Endodermal cell (in vitro differentiated cells): ENCODE measurements around the gene RYR2. TPM values are rescaled to one million over a fixed set of nuclear protein-coding genes. Genes with fewer than 3 reads are reported as not detected.

Experiments
- DNase-seq: peaks from one replicate; pipeline ENCODE4 v3.0.0-alpha.2; 2017
- H3K27ac ChIP-seq: 2 replicates; pipeline ENCODE4 v1.5.1; 2013; ENCODE audit warnings: mild to moderate bottlenecking, low read depth, low read length, moderate library complexity
- H3K27me3 ChIP-seq: 2 replicates; pipeline ENCODE4 v1.6.1; 2013; ENCODE audit warnings: mild to moderate bottlenecking, low read length, moderate library complexity; ENCODE audit not compliant: insufficient read depth, control insufficient read depth, poor library complexity, severe bottlenecking
- H3K36me3 ChIP-seq: 2 replicates; pipeline ENCODE4 v1.7.0; 2013; ENCODE audit warnings: mild to moderate bottlenecking, low read length, moderate library complexity; ENCODE audit not compliant: control insufficient read depth, insufficient read depth
- H3K4me1 ChIP-seq: one replicate; pipeline ENCODE4 v1.7.0; 2013; ENCODE audit warnings: low read length; ENCODE audit not compliant: control insufficient read depth, insufficient read depth
- H3K4me3 ChIP-seq: 2 replicates; pipeline ENCODE4 v1.5.1; 2013; ENCODE audit warnings: mild to moderate bottlenecking, low read length, moderate library complexity
- H3K9ac ChIP-seq: 2 replicates; pipeline ENCODE4 v1.6.1; 2013; ENCODE audit warnings: mild to moderate bottlenecking, low read length, moderate library complexity; ENCODE audit not compliant: poor library complexity, severe bottlenecking; ENCODE audit errors: extremely low read depth
- H3K9me3 ChIP-seq: 2 replicates; pipeline ENCODE4 v1.6.1; 2013; ENCODE audit warnings: mild to moderate bottlenecking, low read length, moderate library complexity; ENCODE audit not compliant: control insufficient read depth
- H3K27ac Mint-ChIP-seq: 2 replicates; pipeline ENCODE4 v1.8.0; 2020; ENCODE audit warnings: mixed read lengths
- H3K27me3 Mint-ChIP-seq: 2 replicates; pipeline ENCODE4 v1.8.0; 2021; ENCODE audit warnings: mild to moderate bottlenecking, mixed read lengths; ENCODE audit not compliant: insufficient read depth
- H3K36me3 Mint-ChIP-seq: 2 replicates; pipeline ENCODE4 v1.8.0; 2020; ENCODE audit warnings: low read depth, mixed read lengths
- H3K4me1 Mint-ChIP-seq: 2 replicates; pipeline ENCODE4 v1.8.0; 2020; ENCODE audit warnings: mixed read lengths
- H3K4me3 Mint-ChIP-seq: 2 replicates; pipeline ENCODE4 v1.8.0; 2020; ENCODE audit warnings: mild to moderate bottlenecking, moderate library complexity, mixed read lengths
- H3K9me3 Mint-ChIP-seq: 2 replicates; pipeline ENCODE4 v1.8.0; 2020; ENCODE audit warnings: mild to moderate bottlenecking, mixed read lengths
- WGBS, 2 experiments: methylation state at CpG; one replicate each; pipeline versions ENCODE4 v1.1.5 to v1.1.7; 2013; ENCODE audit warnings: missing lambda C conversion rate in 2 of 2, mixed read lengths in 1 of 2; ENCODE audit not compliant: insufficient coverage in 1 of 2, insufficient read length in 1 of 2; 5-methylcytosine and 5-hydroxymethylcytosine counted together
- total RNA-seq, 2 donors: library from RNA; stranded (reverse); fragmentation: NEBNext Ultra II Directional in 1 of 2; extraction: Animal tissue kit (Norgen Biotek cat#: 25700) in 1 of 2; gene quantifications; 2 replicates in 1 of 2; 3 replicates in 1 of 2; pipeline ENCODE4 v1.2.1, GENCODE V29; 2021
- TF ChIP-seq, protein P1 (sequence below): fragments of 200-600 bp; sonication (generic); conservative IDR thresholded peaks from 2 replicates; pipeline ENCODE4 v1.5.0; 2021; ENCODE audit warnings: antibody characterized with exemption, mild to moderate bottlenecking

Gene RYR2
- total RNA-seq, 2 donors from 2014 or later, result 0.95 to 2.4 TPM

DNA sequence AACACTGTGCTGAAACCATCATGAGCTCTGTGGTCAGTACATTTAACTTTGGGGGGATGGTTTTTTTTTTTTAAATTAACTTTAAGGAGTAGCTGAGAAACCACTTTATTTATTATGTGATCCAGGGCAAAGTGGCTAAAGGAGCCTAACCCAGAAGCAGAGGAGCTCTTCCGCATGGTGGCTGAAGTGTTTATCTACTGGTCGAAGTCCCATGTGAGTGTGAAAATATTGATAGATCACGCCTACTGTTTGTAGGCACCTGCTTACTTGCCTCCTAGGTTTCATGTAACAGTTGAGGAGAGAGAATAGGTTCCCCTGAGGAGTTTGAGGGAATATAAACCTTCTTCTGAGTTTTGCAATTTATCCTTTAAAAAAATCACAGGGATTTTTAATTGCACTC is 667.4 kb downstream of the RYR2 start:
- Histone ChIP-seq H3K9ac (no peak overlapping the region), H3K27me3 (no peaks in the 10 kb centered on the region), H3K36me3 (no peaks in the 10 kb centered on the region), H3K9me3 (no peaks in the 10 kb centered on the region), H3K27ac (no peak overlapping the region), H3K4me1 (no peaks in the 10 kb centered on the region), H3K4me3 (no peak overlapping the region)
- no peak overlapping the region for H3K4me3 Mint-ChIP-seq
- TF ChIP-seq, protein P1, sequence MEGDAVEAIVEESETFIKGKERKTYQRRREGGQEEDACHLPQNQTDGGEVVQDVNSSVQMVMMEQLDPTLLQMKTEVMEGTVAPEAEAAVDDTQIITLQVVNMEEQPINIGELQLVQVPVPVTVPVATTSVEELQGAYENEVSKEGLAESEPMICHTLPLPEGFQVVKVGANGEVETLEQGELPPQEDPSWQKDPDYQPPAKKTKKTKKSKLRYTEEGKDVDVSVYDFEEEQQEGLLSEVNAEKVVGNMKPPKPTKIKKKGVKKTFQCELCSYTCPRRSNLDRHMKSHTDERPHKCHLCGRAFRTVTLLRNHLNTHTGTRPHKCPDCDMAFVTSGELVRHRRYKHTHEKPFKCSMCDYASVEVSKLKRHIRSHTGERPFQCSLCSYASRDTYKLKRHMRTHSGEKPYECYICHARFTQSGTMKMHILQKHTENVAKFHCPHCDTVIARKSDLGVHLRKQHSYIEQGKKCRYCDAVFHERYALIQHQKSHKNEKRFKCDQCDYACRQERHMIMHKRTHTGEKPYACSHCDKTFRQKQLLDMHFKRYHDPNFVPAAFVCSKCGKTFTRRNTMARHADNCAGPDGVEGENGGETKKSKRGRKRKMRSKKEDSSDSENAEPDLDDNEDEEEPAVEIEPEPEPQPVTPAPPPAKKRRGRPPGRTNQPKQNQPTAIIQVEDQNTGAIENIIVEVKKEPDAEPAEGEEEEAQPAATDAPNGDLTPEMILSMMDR, result no peak
- no peak overlapping the region for H3K27ac Mint-ChIP-seq
- H3K4me1 Mint-ChIP-seq, result no peaks in the 10 kb centered on the region
- no peak for DNase-seq
- WGBS, 2 experiments, result 94 to 100% methylated on average over 2 to 3 of the region's 3 CpGs
- no peaks in the 10 kb centered on the region for H3K27me3 Mint-ChIP-seq
- no peaks in the 10 kb centered on the region for H3K9me3 Mint-ChIP-seq
- H3K36me3 Mint-ChIP-seq, result no peaks in the 10 kb centered on the region

DNA sequence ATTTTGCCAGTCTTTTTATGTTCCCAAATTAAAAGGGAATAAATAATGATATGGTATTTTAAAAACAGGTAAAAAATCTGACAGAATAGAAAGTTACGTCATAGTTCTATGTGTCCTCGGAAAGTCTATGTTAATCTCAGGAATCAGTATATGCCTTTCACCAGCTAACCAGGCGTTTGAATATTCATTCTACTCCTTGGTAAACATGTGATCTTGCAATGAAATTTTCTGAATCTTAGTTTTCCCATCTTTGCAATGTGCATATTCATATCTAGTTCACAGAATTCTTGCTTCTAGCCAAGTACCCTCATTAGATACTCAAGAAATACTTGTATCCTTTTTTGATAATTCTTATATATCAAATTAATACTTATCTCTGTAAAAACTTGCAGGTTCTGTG is 669.3 kb downstream of the RYR2 start:
- Mint-ChIP-seq H3K4me1 (no peaks in the 10 kb centered on the region), H3K9me3 (no peaks in the 10 kb centered on the region), H3K27ac (no peak overlapping the region), H3K36me3 (no peaks in the 10 kb centered on the region), H3K4me3 (no peak overlapping the region), H3K27me3 (no peaks in the 10 kb centered on the region)
- H3K27ac ChIP-seq, result no peak overlapping the region
- no peaks in the 10 kb centered on the region for H3K9me3 ChIP-seq
- 93 to 95% methylated on average over 3 of the region's 3 CpGs for WGBS, 2 experiments
- no peaks in the 10 kb centered on the region for H3K27me3 ChIP-seq
- no peak for DNase-seq
- H3K9ac ChIP-seq, result no peak overlapping the region
- no peak overlapping the region for H3K4me3 ChIP-seq
- H3K4me1 ChIP-seq, result no peaks in the 10 kb centered on the region
- TF ChIP-seq, protein P1, result no peak
- H3K36me3 ChIP-seq, result no peaks in the 10 kb centered on the region

DNA sequence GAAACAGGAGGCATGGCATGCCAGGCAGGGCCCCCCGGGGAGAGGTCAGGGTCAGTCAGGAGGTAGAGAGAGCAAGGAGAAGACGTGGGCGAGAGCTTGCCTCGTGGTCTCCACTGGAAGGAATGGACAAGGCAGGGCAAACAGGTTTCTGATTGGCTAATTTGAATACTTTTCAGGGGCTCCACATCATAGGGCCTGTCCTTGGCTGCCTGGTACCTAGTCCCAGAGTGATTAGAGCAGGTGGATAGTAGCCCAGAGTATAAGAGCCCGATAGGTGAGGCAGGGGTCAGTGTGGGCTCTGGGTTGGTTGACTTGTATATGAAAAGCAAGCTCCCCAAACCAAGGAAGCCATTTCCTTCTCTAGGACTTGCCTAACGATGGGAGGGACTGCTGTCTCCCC is 670.1 kb downstream of the RYR2 start:
- Histone ChIP-seq H3K27me3 (no peaks in the 10 kb centered on the region), H3K4me3 (no peak overlapping the region), H3K9me3 (no peaks in the 10 kb centered on the region), H3K27ac (no peak overlapping the region), H3K9ac (no peak overlapping the region), H3K36me3 (no peaks in the 10 kb centered on the region), H3K4me1 (no peaks in the 10 kb centered on the region)
- H3K27ac Mint-ChIP-seq, result peak overlapping the region; percentile 80
- TF ChIP-seq, protein P1, result no peak
- no peaks in the 10 kb centered on the region for H3K36me3 Mint-ChIP-seq
- H3K9me3 Mint-ChIP-seq, result no peaks in the 10 kb centered on the region
- H3K4me1 Mint-ChIP-seq, result no peaks in the 10 kb centered on the region
- DNase-seq, result no peak
- 53 to 75% methylated on average over 3 to 6 of the region's 6 CpGs for WGBS, 2 experiments
- no peak overlapping the region for H3K4me3 Mint-ChIP-seq
- no peaks in the 10 kb centered on the region for H3K27me3 Mint-ChIP-seq
